HCT116 (cell line): Measurements from ENCODE around the gene FSTL4. TPM values are rescaled to one million over a fixed set of nuclear protein-coding genes. Genes with fewer than 3 reads are reported as not detected.

Experiments
- ATAC-seq: fragments of 200-7000 bp; cut with Tn5 transposase; 2 replicates; pipeline ENCODE4 v1.9.1; 2020; ENCODE audit warnings: mild to moderate bottlenecking, moderate library complexity
- BruUV-seq: library from RNA; stranded (reverse); fragments of 400-500 nt; replicated peaks from 2 replicates; lab custom pipeline; 2021; lab: Mats Ljungman, UMichigan
- CTCF ChIA-PET: fragments of 300-600 bp; sonication (Branson Sonifier 250); formaldehyde crosslinking; loops from one replicate; lab custom pipeline; 2021; ENCODE audit warnings: antibody characterized with exemption; lab: Charles Lee
- POLR2A ChIA-PET: fragments of 300-600, 350-600 bp; sonication (Branson Sonifier 250); formaldehyde crosslinking; loops from one replicate; lab custom pipeline; 2021; ENCODE audit warnings: antibody characterized with exemption; lab: Charles Lee
- RAD21 ChIA-PET, 2 experiments: fragments of 300-600 bp; sonication (Branson Sonifier 250); formaldehyde crosslinking; loops; one replicate each; lab custom pipeline; 2023; ENCODE audit warnings: low total read pairs in 2 of 2; ENCODE audit not compliant: uncharacterized antibody in 2 of 2, unreplicated experiment in 2 of 2, low non-redundant PET in 1 of 2; lab: Charles Lee
- DNase-seq: peaks from one replicate; pipeline ENCODE4 v3.0.0-alpha.2; 2010; ENCODE audit warnings: low read depth, low spot score
- H2AFZ ChIP-seq: fragments of 200-600 bp; shearing (Covaris generic), sonication (generic); 2 replicates; pipeline ENCODE4 v1.6.1; 2017; ENCODE audit warnings: low read depth, mixed run types, mixed read lengths, antibody characterized with exemption, low read length; ENCODE audit not compliant: poor library complexity, severe bottlenecking
- H3K27ac ChIP-seq: 2 replicates; pipeline ENCODE4 v1.5.1; 2012; ENCODE audit warnings: low read depth, low read length
- H3K27me3 ChIP-seq: fragments of 200-600 bp; sonication (generic); 2 replicates; pipeline ENCODE4 v1.6.1; 2016; ENCODE audit warnings: mixed run types, low read length, mixed read lengths; ENCODE audit not compliant: insufficient read depth
- H3K36me3 ChIP-seq, 2 experiments: fragments of 200-500 bp in 1 of 2; fragments of 200-600 bp in 1 of 2; sonication (Bioruptor generic) in 1 of 2; sonication (generic) in 1 of 2; 2 replicates each; pipeline versions ENCODE4 v1.5.1 to v1.6.1; 2014 to 2016; ENCODE audit warnings: low read length in 2 of 2, inconsistent platforms in 1 of 2, mixed read lengths in 1 of 2, mixed run types in 1 of 2; ENCODE audit not compliant: insufficient read depth in 2 of 2, control insufficient read depth in 1 of 2
- H3K4me1 ChIP-seq, 2 experiments: fragments of 200-600 bp in 1 of 2; sonication (generic) in 1 of 2; 2 replicates each; pipeline versions ENCODE4 v1.5.1 to v1.6.1; 2012 to 2017; ENCODE audit warnings: low read length in 2 of 2, inconsistent platforms in 1 of 2, mild to moderate bottlenecking in 1 of 2, mixed read lengths in 1 of 2, mixed run types in 1 of 2, moderate library complexity in 1 of 2; ENCODE audit not compliant: insufficient read depth in 2 of 2, control insufficient read depth in 1 of 2
- H3K4me2 ChIP-seq: fragments of 200-600 bp; sonication (generic); 2 replicates; pipeline ENCODE4 v1.6.1; 2017; ENCODE audit warnings: mixed run types, low read length, mixed read lengths
- H3K4me3 ChIP-seq, 2 experiments: fragments of 200-600 bp in 1 of 2; sonication (generic) in 1 of 2; replicated peaks in 1 of 2; 2 replicates each; pipeline ENCODE4 v1.5.1; 2011 to 2016; ENCODE audit warnings: low read length in 2 of 2, control low read depth in 1 of 2, low read depth in 1 of 2, mild to moderate bottlenecking in 1 of 2, mixed read lengths in 1 of 2, mixed run types in 1 of 2
- H3K79me2 ChIP-seq: fragments of 200-600 bp; sonication (generic); 2 replicates; pipeline ENCODE4 v1.6.1; 2017; ENCODE audit warnings: mild to moderate bottlenecking, mixed run types, low read length, moderate library complexity, mixed read lengths; ENCODE audit not compliant: insufficient read depth
- H3K9ac ChIP-seq: fragments of 200-600 bp; sonication (generic); 2 replicates; pipeline ENCODE4 v1.6.1; 2016; ENCODE audit warnings: low read length, mixed read lengths
- H3K9me2 ChIP-seq: fragments of 200-600 bp; sonication (generic), shearing (Covaris generic); 2 replicates; pipeline ENCODE4 v1.6.1; 2017; ENCODE audit warnings: mixed run types, mild to moderate bottlenecking, moderate library complexity; ENCODE audit not compliant: insufficient read depth
- H3K9me3 ChIP-seq, 2 experiments: fragments of 200-500 bp in 1 of 2; fragments of 200-600 bp in 1 of 2; sonication (Bioruptor generic) in 1 of 2; sonication (generic) in 1 of 2; 2 replicates each; pipeline ENCODE4 v1.6.1; 2014 to 2017; ENCODE audit warnings: low read length in 2 of 2, mixed read lengths in 2 of 2, inconsistent platforms in 1 of 2, low read depth in 1 of 2, mild to moderate bottlenecking in 1 of 2, mixed run types in 1 of 2, moderate library complexity in 1 of 2; ENCODE audit not compliant: control insufficient read depth in 1 of 2, insufficient read depth in 1 of 2
- H4K20me1 ChIP-seq: fragments of 200-600 bp; sonication (generic), shearing (Covaris generic); 2 replicates; pipeline ENCODE4 v1.6.1; 2017; ENCODE audit warnings: mixed run types, mild to moderate bottlenecking, moderate library complexity; ENCODE audit not compliant: insufficient read depth
- CBX3 ChIP-seq: IDR thresholded peaks from 2 replicates; pipeline ENCODE4 v1.6.1; 2012; ENCODE audit warnings: low read depth
- CEBPB ChIP-seq: IDR thresholded peaks from 2 replicates; pipeline ENCODE4 v1.6.1; 2012; ENCODE audit warnings: low read depth
- CTCF ChIP-seq, 3 experiments: fragments of 200-600 bp in 1 of 3; sonication (generic) in 1 of 3; IDR thresholded peaks in 2 of 3; conservative IDR thresholded peaks in 1 of 3; 2 replicates each; pipeline ENCODE4 v1.5.1; 2012 to 2017; ENCODE audit warnings: low read depth in 2 of 3, low read length in 2 of 3, antibody characterized with exemption in 1 of 3, borderline replicate concordance in 1 of 3, control low read depth in 1 of 3, mild to moderate bottlenecking in 1 of 3, mixed read lengths in 1 of 3, mixed run types in 1 of 3, moderate library complexity in 1 of 3; ENCODE audit not compliant: insufficient read depth in 1 of 3
- EGR1 ChIP-seq: IDR thresholded peaks from 2 replicates; pipeline ENCODE4 v1.6.1; 2012; ENCODE audit warnings: low read depth
- ELF1 ChIP-seq: IDR thresholded peaks from 2 replicates; pipeline ENCODE4 v1.6.1; 2012; ENCODE audit warnings: low read depth, borderline replicate concordance
- FOSL1 ChIP-seq: IDR thresholded peaks from 2 replicates; pipeline ENCODE4 v1.6.1; 2012; ENCODE audit warnings: low read depth
- POLR2A ChIP-seq: IDR thresholded peaks from 2 replicates; pipeline ENCODE4 v1.7.0; 2011; ENCODE audit warnings: borderline replicate concordance; ENCODE audit not compliant: insufficient read depth, insufficient read length; ENCODE audit errors: extremely low read depth
- POLR2AphosphoS5 ChIP-seq: IDR thresholded peaks from 2 replicates; pipeline ENCODE4 v1.6.1; 2011; ENCODE audit warnings: mild to moderate bottlenecking, low read depth, low read length, moderate library complexity
- REST ChIP-seq: IDR thresholded peaks from 2 replicates; pipeline ENCODE4 v1.6.1; 2012; ENCODE audit warnings: low read depth
- SP1 ChIP-seq: IDR thresholded peaks from 2 replicates; pipeline ENCODE4 v1.6.1; 2012; ENCODE audit warnings: low read depth
- SRF ChIP-seq: IDR thresholded peaks from 2 replicates; pipeline ENCODE4 v1.6.1; 2012; ENCODE audit warnings: low read depth
- ZFX ChIP-seq: fragments of 450-650 bp; IDR thresholded peaks from 2 replicates; pipeline ENCODE4 v1.6.1; 2017
- intact Hi-C: fragments of 100-400 bp; cut with micrococcal nuclease; formaldehyde crosslinking; loops from 2 replicates; pipeline ENCODE4 v1.10.0; 2022
- total RNA-seq: library from RNA; stranded (reverse); gene quantifications from one replicate; pipeline ENCODE4 v1.2.1, GENCODE V29; 2021; ENCODE audit not compliant: unreplicated experiment

Gene FSTL4
- total RNA-seq, 1 experiment from 2014 or later, result 0.37 TPM

GRCh38 chr5:133531594-133531993 is 80.7 kb downstream of the FSTL4 start (continued):
- TF ChIP-seq CTCF (IDR thresholded peaks at IDR 0.05 in 2 of 3, conservative IDR thresholded peaks at IDR 0.05 in 1 of 3; ENCODE audit: borderline replicate concordance in 1 of 3, insufficient read depth in 1 of 3, low read depth in 2 of 3, low read length in 2 of 3) (no peak), CEBPB (no peak), EGR1 (no peak)

GRCh38 chr5:133531178-133531577 is 81.2 kb downstream of the FSTL4 start:
- Histone ChIP-seq H3K9me3 (no peaks in the 10 kb centered on the region), H3K36me3 (no peaks in the 10 kb centered on the region), H3K27ac (no peak overlapping the region), H3K4me1 (no peaks in the 10 kb centered on the region), H3K27me3 (no peaks in the 10 kb centered on the region; the same call in 1 of the 2 replicates), H3K4me2 (no peak overlapping the region), H3K9me2 (no peaks in the 10 kb centered on the region), H4K20me1 (no peaks in the 10 kb centered on the region), H3K9ac (no peak overlapping the region), H3K4me3 (no peak overlapping the region), H3K79me2 (no peaks in the 10 kb centered on the region), H2AFZ (no peak overlapping the region)
- intact Hi-C loops, result no loop called here
- CTCF ChIA-PET, result no interaction called here
- no TSS peak for BruUV-seq
- TF ChIP-seq SRF (no peak), CBX3 (no peak), ELF1 (no peak), POLR2AphosphoS5 (no peak), POLR2A (no peak), FOSL1 (no peak), SP1 (no peak), ZFX (no peak), REST (no peak)
- ATAC-seq (no peak), DNase-seq (no peak)
- POLR2A ChIA-PET, result no interaction called here
- RAD21 ChIA-PET, result no interaction called here
